HS-5 (cell line): ENCODE measurements around the gene ISOC1.

Experiments
- DNase-seq: peaks from one replicate; pipeline ENCODE4 v3.0.0-alpha.2; 2012; ENCODE audit warnings: low read depth

The ISOC1 gene

DNA sequence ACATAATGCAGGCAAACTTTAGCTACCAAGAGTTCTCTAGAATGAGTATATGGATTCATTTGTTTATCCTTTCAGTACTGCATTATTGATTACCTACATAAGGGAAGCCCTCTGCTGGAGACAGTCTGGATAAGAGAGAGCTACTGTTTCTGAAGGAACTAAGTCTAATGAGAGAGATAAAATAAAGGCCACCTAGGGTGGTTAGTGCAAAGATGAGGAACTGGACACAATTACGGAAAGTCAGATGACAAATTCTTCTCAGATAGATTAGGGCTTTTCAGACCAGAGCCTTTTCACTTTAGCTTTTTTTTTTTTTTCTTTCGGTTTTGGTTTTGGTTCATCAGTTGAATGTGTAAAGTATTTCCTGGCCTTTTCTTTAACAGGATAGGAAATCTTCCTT, 31.3 kb downstream of the ISOC1 start:
- no peak for DNase-seq

- DNase-seq, result no peak
Observed at GRCh38 chr5:129133553-129133952, 39.0 kb downstream of the ISOC1 start.

DNA sequence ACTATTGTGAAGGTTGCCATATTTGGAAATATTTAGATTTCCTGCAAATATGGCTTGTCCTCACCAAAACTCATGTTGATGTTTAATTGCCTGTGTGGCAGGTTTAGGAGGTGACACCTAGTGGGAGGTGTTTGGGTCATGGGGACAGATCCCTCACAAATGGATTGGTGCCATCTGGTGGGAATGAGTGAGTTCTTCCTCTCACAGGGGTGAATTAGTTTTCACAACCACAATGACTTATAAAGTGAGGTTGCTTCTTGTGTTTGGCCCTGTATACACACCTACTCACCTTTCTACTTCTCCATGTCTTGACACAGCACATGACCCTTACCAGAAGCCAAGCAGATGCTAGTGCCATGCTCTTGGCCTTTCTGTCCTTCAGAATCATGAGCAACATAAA, 41.1 kb downstream of the ISOC1 start:
- no peak for DNase-seq

DNA sequence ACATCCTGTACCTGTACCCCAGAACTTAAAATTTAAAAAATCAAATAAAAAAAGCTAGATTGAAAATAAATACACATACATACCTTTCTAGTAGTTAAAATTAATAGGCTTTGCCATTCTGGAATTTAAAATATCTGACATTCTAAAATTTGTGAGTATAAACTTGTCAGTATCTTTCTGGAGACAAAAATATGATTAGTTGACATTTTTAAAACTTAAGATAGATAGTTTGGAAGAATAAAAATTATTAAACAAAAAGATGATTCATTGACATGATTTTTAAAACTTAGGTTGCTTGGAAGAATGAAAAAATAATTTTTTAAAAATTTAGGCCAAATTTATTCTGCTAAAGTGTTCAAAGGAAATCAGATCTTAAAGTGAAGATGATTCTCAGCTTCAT, 43.1 kb downstream of the ISOC1 start:
- DNase-seq, result no peak

GRCh38 chr5:129141078-129141477, 46.5 kb downstream of the ISOC1 start:
- DNase-seq, result no peak

DNA sequence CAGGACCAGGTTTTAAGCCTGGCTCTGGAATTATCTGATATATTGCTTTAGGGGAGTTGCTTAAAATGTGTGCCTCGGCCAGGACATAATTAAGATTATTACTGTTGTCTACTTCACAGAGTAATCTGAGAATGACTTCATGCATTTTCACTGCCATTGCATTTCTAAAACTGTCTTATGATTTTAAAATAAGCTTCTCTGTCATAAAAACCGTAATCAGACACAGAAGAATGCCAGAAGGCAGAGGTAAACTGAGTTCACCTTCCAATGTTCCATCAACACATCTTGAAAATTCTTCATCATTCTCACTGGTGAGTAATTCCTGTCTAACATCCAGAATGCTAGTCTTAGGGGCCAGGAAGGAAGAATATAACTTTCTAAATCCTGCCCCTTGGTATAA, 47.1 kb downstream of the ISOC1 start:
- DNase-seq, result no peak

- DNase-seq, result no peak
Observed at GRCh38 chr5:129155876-129156275, 61.3 kb downstream of the ISOC1 start.

DNA sequence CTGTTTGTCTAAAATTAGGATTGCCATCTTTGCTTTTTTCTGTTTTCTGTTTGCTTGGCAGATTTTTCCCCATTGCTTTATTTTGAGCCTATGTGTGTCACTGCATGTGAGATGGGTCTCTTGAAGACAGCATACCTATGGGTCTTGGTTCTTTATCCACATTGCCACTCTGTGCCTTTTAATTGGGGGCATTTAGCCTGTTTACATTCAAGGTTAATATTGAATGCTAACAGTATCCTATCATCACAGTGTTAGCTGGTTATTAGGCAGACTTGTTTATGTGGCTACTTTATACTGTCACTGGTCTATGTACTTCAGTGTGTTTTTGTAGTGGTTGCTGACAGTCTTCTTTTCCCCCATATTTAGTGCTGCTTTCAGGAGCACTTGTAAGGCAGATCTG, 67.3 kb downstream of the ISOC1 start:
- no peak for DNase-seq
